ENCODE data around the gene OR7A5.
A peak's percentile ranks its signal among the peaks of the same experiment; 100 is the strongest.
"Not testable (repeated sequence)": the region's sequence is repeated elsewhere in the genome, so short reads cannot be mapped to it uniquely, and the experiment has no call there.

The OR7A5 gene

DNA sequence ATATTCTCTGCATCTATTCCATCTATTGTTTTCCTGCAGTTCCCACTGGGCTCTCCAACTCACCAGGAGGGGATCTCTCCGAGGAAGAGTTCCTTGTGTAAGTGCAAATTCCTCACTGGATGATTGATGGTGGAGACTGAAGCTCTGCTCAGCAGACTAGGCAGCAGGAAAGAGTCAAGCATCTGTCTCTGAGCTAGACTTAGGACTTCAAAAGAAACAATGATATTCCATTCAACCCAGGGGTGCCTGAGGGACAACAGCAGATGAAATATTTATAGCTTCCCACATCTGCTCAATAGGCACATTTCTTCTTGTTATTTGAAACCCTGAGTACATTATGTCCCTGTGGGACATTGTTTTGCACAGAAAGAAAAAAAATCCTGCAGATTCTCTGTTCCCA lies at the start of gene OR7A5, which contains the start of gene OR7C1:
TSS of gene OR7A5 (minus strand) at position 175 of the 400 bp plus-strand sequence. CDS start 6,944 bp downstream, outside the sequence.
TSS of gene OR7C1 (minus strand) at position 175 of the 400 bp plus-strand sequence. CDS start 35,049 bp downstream, outside the sequence.
- no peak for DNase-seq (ENCODE audit: low read depth)

DNA sequence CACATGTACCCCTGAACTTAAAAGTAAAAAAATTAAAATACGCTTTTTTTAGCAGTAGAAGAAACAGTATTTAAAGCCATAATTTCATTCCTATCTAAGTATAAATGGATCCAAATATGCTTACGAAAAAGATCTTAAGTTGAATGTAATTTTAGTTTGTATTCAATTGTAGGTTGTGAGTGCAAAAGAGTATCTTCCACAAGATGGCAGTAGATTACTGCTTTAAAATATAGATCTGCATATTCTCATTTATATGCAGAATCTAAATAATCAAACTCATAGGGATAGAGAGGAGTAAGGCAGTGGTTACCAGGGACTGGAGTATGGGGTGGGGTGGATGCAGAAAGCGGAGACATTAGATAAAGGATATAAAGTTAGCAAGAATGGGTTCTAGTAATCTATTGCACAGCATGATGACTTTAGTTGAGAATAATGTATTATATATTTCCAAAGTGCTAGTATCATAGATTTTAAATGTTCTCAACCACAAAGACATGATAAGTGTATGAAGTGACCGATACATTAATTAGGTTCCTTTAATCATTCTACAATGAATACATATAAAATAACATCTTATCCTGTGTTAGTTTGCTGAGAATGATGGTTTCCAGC lies 36.7 kb upstream of the OR7A5 start:
- DNase-seq (ENCODE audit: low read depth) = no peak

DNA sequence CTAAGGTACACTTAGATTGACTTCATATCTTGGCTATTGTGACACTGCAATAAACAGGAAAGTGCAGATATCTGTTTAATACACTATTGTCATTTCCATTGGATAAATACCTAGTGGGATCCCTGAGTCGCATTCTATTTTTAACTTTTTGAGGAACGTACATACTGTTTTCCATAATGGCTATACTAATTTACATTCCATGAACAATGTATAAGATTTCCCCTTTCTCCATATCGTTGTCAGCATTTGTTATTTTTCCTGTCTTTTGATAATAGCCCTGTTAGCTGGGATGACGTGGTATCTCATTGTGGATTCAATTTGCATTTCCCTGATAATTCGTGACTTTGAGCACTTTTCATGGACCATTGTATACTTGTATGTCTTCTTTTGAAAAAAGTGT lies 33.5 kb upstream of the OR7A5 start:
- DNase-seq (ENCODE audit: low read depth) = no peak

DNA sequence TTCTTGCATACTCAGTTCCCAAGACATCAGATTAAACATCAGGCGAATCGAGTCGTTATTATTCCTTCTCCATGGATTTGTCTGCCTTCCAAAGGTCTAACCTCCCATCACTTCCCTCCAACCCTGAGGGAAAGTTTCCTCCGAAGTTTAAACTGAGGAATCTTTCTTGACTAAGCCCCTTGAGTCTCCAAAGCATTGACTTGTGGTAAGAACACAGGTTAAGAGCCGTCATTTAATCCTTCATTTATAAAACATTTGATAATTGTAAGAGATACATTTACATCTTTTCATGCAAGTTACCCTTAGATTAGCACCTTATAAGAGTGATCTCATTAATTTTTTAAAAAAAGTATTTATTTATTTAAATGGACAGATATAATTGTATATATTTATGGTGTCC lies 13.8 kb upstream of the OR7A5 start, which contains the start of gene OR7A10:
TSS of gene OR7A10 (minus strand) at position 101 of the 400 bp plus-strand sequence. CDS start 7,045 bp downstream, outside the sequence.
- no peak for DNase-seq (ENCODE audit: low read depth)

DNA sequence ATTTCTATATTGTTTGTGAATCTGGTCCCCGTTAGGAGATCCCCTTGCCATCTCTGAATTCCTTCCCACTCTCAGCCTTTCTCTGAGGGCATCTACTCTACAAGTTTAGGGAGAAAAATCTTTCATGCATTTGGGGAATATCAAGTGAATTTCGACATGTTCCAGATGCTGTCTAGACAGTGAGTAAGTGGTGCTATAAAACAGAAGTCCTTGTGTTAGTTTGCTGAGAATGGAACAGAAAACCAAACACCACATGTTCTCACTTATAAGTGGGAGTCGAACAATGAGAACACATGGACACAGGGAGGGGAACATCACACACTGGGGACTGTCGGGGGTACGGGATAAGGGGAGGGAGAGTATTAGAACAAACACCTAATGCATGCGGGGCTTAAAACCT lies 8.6 kb upstream of the OR7A5 start:
- no peak for DNase-seq (ENCODE audit: low read depth)

DNA sequence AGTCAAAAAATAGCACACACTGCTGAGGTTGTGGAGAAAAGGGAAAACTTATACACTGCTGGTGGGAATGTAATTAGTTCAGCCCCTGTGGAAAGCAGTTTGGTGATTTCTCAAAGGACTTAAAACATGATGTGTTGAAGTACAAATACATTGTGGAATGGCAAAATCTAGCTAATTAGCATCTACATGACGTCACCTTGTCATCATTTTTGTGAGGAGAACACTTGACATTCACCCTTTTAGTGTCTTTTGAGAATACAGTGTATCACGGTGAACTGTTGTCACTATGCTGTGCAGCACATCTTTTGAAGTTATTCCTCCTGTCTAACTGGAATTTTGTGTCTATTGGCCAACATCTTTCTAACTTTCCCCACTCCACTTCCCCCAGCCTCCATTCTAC lies 8.2 kb upstream of the OR7A5 start:
- no peak for DNase-seq (ENCODE audit: low read depth)

DNA sequence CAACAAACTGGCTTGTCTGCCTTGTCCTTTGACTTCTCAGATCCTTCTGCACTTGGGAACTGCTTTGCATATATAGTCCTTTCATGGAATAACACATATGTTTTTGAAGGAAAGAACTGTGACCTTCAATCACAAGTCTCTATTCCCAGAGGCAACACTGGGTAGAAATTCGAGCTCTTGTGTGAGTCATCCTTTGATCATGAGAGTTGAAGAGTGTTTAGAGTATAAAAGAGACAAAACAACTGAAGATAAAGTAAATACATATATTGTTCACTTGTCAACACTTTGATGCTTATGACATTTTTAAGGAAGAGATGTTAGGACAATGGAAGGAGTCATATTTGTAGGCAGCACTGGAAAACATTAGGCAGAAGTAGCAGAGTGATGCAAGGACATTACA lies 5.2 kb upstream of the OR7A5 start:
- no peak for DNase-seq (ENCODE audit: low read depth)

DNA sequence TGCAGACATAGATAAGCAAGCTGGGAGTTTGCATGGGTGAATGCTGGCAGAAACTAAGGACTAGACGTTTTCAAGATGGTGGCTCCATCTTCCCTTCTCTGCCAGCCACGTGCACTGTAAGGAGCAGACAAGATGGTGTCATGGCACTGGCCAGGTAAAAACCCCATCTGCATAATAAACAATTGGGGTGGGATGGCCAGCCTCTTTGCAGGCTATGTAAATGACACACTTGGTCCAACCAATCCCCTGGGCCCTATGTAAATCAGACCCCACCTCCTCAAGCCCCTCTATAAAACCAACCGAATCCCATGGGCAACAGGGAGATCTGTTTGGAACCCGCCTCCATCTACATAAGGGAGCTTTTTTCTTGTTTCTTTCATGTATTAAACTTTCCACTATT lies 2.4 kb upstream of the OR7A5 start:
- DNase-seq (ENCODE audit: low read depth) = no peak

DNA sequence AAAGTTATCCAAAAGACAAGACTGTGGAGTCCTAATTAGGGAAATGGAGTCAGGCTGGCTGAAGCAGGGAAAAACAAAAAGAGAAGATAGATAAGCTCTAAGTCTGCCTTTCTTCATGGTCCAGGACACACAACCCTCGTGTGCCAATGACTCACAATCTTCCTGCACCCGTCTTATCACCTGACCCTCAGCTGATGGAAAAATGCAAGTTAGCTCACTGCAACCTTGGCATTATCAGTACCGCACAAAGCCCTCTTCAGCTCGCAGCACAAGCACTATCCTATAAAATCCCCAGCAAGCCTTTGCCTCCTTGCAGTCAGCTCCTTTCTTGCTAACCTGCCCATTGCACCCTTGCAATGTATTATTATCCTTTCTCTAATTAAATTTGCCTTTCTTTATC lies 4.3 kb downstream of the OR7A5 start:
- DNase-seq (ENCODE audit: low read depth) = no peak

DNA sequence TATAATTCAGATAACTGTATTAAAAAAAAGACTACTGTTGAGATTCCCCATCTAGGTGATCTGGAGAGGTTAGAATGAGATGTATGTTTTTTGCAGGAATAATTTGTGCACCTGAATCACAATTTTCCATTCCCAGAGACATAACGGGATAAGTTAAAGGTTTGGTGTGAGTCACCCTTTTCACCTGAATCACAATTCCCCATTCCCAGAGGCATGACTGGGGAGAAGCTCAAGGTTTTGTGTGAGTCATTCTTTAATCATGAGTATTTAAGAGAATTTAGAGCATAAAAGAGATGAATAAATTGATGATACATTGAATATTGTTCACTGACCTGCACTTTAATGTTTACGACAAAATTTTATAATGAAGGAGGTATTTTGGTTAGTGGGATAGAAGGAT lies 9.0 kb downstream of the OR7A5 start:
- no peak for DNase-seq (ENCODE audit: low read depth)

DNA sequence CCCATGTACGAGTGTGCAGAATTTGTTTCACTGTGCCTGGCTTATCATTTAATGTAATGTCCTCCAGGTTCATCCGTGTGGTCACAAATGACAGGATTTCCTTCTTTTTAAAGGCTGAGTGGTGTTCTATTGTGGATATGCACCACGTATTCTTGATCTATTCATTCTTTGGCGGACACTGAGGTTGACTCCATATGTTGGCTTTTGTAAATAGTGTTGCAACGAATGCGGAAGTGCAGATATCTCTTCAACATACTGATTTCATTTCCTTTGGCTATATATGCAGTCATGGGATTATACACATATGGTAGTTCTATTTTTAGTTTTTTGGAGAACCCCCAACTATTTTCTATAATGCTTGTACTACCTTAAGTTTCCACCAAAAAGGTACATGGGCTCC lies 13.0 kb downstream of the OR7A5 start:
- DNase-seq (ENCODE audit: low read depth) = no peak

DNA sequence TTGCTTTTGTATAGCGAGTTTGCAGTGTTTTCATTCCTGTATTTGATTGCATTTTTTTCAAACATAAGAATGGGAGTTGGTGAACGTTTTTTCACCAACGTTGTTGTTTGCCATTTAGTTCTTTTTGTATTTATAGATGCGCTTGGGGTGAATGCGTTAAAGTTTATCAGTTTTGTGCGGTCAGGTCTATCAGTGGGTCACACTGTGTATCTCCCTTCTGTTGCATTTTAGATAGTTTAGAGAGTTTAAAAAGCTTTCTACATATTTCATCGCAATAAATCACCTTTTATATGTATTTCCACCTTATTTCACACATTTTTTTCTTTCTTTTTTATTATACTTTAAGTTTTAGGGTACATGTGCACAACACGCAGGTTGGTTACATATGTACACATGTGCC lies 16.4 kb downstream of the OR7A5 start:
- DNase-seq (ENCODE audit: low read depth) = no peak

DNA sequence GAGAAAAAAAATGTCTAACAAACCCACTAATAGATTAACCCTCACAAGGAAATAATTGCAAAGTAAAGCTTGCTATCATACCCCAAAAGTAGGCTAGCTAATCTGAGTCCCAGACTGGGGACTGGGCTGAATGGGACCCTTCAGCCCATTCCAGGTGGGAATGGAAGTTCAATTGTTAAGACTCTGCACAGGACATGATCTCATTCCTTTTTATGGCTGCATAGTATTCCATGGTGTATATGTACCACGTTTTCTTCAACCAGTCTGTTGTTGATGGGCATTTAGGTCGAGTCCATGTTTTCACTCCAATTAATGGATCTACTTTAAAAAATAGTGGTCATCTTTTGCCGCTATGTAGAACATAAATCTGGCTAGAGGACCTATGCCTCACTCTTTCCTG lies 17.9 kb downstream of the OR7A5 start:
- no peak for DNase-seq (ENCODE audit: low read depth)

DNA sequence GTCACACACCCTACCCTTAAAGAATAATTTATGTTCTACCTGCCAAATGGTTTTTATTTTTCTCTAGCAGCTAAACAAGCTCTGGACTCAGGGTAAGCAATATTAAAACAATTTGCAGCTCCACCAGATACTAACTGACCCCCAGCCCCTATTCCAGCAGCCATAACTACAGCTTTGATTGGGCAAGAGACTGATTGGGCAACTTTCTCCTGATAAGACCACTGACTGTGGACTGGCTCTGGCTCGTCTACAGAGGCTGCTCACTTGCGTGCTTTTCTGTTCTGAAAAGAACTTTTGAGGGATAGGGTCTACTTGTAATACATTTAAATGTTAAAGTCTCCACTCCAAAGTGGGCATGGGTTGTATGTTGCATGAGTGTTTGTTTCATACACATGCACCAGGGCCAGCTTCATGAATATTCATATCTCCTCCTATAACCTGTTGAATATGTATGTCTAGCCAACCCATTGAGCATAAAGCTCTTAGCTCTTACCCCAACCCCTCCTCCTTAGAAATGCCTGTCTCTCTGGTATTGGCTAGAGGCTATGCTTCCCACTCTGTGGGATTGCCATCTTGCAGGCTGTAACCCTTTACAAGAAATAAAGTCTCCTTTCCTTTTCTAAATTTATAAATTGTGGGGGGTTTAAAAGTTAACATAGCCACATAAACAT lies 19.9 kb downstream of the OR7A5 start:
- no peak for DNase-seq (ENCODE audit: low read depth)

DNA sequence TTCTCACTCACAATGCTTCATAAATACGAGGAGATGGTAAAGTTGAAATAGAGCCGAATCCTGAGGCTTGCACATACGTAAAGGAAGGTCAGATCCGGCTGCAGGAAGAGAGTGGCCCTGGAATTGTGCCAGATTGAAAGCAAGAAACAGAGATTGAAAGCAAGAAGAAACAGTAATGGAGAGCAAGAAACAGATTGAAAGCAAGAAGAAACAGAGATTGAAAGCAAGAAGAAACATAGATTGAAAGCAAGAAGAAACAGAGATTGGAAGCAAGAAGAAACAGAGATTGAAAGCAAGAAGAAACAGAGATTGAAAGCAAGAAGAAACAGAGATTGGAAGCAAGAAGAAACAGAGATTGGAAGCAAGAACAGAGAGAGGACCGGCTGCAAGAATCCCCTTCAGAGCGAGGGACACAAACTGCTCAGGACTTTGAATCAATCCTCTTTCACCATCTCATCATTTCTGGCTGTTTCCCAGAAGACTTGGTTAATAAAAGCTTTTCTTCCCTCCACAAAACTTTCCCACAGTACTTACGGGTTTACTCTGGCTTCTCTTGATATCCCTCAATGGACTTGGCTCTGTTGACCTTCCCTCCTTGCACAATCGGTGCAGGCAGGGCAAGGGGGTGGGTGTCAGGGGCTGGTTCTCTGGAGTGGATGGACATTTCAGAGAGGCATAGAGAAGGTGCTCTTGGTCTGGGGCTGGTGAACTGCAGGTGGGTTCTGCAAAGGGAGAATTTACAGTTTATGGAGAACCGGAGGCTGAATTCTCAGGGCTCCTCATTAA lies 25.5 kb downstream of the OR7A5 start:
- DNase-seq (ENCODE audit: low read depth) = no peak

DNA sequence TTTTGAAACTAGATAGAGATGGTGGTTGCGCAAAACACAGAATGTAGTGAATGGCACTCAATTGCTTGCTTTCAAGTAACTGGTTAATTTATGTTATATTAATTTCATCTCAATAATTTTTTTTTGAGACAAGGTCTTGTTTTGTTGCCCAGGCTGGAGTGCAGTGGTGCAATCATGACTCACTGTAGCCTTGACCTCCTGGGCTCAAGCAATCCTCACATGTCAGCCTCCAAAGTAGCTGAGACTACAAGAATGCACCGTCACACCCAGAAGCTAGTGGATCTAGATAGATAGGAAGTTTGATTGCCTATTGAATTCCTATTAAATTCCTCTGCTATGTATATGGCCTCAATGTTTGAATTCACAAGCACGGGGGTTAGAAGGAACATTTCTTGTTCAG lies 30.2 kb downstream of the OR7A5 start:
- DNase-seq (ENCODE audit: low read depth) = no peak

DNA sequence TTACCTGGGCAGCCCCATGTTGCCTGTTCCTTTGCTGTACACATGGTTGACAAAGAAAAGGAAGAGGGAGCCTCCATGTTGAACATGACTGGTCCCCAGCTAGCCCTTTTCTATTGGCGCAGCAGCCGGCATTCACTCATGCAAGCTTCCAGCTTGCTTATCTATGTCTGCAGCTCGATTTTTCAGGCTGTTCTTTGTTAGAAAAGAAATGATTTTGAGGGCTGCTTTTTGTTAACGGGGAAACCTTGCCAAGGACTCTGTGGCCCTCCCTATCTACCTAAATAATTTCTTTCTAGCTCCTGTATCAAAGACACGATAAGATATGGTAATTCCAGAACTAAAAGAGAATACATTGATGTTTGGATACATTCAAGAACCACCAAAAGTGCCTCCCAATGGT lies 36.2 kb downstream of the OR7A5 start:
- no peak for DNase-seq (ENCODE audit: low read depth)

DNA sequence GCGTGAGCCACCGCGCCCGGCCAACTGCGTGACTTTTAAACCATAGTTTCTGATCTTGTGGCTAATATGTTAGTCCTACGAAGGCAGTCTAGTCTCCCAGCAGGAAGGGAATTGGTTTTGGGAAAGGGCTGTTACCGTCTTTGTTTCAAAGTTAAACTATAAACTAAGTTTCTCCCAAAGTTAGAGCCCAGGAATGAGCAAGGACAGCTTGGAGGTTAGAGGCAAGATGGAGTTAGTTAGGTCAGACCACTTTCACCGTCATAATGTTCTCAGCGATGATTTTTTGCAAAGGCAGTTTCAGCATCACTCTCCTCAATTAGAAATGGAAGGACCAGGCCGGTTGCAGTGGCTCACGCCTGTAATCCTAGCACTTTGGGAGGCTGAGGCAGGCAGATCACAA lies 39.0 kb downstream of the OR7A5 start:
- DNase-seq (ENCODE audit: low read depth) = no peak

DNA sequence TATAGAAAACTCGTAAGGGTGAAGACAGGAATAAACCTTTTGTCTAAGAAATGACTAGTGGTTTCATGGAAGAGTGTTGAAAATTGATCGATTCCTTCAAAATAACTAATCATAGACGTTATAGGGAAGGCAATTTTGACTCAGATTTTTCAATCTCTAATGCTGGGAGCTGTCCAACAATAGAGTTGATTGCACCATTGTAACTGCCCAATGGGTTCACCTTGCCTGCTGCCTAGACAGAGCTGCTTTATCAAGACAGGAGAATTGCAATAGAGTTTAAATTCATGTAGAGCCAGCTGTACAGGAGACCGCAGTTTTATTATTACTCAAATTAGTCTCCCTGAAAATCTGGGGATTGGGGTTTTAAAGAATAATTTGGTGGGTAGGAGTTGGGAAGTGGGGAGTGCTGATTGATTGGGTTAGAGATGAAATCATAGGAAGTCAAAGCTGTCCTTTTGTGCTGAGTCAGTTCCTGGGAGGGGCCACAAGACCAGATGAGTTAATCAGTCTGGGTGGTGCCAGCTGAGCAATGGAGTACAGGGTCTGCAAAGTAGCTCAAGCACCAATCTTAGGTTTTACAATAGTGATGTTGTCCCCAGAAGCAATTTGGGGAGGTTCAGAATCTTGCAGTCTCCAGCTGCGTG lies 39.8 kb downstream of the OR7A5 start:
- DNase-seq (ENCODE audit: low read depth) = no peak

DNA sequence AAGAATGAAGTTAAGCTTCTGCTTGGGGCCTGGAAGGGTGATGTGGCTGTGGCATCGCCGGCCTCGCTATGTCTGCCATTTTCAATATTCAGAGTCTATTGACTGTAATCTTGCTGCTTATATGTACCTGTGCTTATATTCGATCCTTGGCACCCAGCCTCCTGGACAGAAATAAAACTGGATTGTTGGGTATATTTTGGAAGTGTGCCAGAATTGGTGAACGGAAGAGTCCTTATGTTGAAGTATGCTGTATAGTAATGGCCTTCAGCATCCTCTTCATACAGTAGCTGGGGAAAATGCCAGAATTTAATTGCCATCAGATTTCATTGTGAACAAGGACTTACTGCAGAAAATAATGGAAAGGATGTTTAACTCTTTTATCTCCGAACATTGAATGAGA lies 42.7 kb downstream of the OR7A5 start:
- DNase-seq (ENCODE audit: low read depth) = not testable (repeated sequence)

DNA sequence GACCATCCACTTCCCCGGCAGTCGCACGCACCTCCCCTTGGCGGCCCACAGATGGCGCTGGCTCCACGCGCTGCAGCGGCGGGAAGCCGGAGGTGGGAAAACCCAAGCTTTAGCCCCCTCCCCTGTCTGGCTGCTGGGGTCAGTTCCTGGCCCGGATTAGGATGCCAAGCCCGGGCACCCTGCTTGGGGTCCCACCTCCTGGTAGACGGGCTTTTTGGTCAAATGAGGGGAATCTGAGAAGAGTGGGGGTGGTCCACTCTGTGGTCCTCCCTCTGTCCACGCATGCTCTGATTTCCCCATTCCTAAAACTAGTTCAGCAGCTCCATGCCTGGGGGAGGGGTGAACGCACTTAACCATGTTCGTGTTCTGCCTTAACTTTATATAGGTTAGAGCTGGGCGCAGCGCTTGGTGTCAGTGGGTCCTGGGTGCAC lies 48.5 kb downstream of the OR7A5 start:
- DNase-seq (ENCODE audit: low read depth) = peak; percentile 21

DNA sequence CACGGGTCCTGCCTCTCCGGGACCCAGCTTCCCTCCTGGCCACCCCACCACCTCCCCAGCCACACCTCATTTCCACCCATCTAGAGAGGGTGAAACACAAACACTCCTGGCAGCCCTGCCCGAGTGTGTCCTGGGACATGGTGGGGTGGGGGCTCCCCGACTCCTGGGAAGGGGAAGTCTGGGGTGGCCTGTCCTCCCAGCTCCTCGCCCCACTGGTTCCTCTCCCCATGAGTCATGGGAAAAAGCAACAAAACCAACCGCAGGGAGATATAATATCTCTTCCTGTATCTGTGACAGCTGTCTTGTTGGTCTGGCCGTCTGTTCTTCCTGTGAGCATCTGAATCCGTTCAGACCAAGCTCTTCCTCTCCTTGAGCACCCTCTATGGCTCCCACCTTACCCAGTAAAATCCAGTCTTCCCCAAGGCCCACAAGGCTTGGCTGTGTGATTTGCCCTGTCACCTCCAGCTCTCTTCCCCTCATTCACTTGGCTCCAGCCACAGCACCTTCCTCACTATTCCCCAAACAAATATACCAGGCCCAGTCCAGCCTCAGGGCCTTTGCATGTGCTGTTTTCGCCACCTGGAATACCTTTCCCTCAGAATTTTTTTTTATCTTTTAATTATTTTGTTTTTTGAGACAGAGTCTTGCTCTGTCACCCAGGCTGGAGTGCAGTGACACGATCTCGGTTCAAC lies 49.7 kb downstream of the OR7A5 start:
- not testable (repeated sequence) for DNase-seq (ENCODE audit: low read depth)

Measured in activated T-cell treated with anti-CD3 and anti-CD28 coated beads for 48 hours (primary cell).